ENCODE measurements around the gene TLDC2.

GRCh38 chr20:36851490-36851889, 24.4 kb upstream of the TLDC2 start:
- TF ChIP-seq, protein P1, sequence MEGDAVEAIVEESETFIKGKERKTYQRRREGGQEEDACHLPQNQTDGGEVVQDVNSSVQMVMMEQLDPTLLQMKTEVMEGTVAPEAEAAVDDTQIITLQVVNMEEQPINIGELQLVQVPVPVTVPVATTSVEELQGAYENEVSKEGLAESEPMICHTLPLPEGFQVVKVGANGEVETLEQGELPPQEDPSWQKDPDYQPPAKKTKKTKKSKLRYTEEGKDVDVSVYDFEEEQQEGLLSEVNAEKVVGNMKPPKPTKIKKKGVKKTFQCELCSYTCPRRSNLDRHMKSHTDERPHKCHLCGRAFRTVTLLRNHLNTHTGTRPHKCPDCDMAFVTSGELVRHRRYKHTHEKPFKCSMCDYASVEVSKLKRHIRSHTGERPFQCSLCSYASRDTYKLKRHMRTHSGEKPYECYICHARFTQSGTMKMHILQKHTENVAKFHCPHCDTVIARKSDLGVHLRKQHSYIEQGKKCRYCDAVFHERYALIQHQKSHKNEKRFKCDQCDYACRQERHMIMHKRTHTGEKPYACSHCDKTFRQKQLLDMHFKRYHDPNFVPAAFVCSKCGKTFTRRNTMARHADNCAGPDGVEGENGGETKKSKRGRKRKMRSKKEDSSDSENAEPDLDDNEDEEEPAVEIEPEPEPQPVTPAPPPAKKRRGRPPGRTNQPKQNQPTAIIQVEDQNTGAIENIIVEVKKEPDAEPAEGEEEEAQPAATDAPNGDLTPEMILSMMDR (IDR thresholded peaks at IDR 0.05; ENCODE audit: poor library complexity): no peak
- TF ChIP-seq EZH2phosphoT487 (IDR thresholded peaks at IDR 0.05; ENCODE audit: low read depth, severe bottlenecking, unreplicated experiment) (no peak), EZH2 (IDR thresholded peaks at IDR 0.05; ENCODE audit: borderline replicate concordance) (no peak)

All from hepatocyte (in vitro differentiated cells).